B cell (primary cell): Measurements from ENCODE around the gene NHS. TPM values are rescaled to one million over a fixed set of nuclear protein-coding genes. Genes with fewer than 3 reads are reported as not detected.

Source experiments
- ATAC-seq: fragments of 200-7000 bp; cut with Tn5 transposase; one replicate; pipeline ENCODE4 v1.10.0; 2021; ENCODE audit warnings: low read depth, mild to moderate bottlenecking, moderate number of reproducible peaks, moderate library complexity
- CTCF ChIA-PET: fragments of 350-600 bp; sonication (Branson Sonifier 250); formaldehyde crosslinking; loops from one replicate; lab custom pipeline; 2021; ENCODE audit warnings: antibody characterized with exemption, inconsistent platforms; lab: Charles Lee
- POLR2A ChIA-PET: fragments of 350-600 bp; sonication (Branson Sonifier 250); formaldehyde crosslinking; loops from one replicate; lab custom pipeline; 2021; ENCODE audit warnings: antibody characterized with exemption; lab: Charles Lee
- DNase-seq: peaks from one replicate; pipeline ENCODE4 v3.0.0; 2013
- H2AFZ ChIP-seq: 2 replicates; pipeline ENCODE4 v1.6.1; 2012; ENCODE audit warnings: mild to moderate bottlenecking, low read depth, low read length; ENCODE audit not compliant: insufficient read depth, poor library complexity, severe bottlenecking
- H3K27ac ChIP-seq, 2 donors: 1 replicate in 1 of 2; 2 replicates in 1 of 2; pipeline ENCODE4 v1.5.1; 2012 to 2013; ENCODE audit warnings: low read length in 2 of 2, mild to moderate bottlenecking in 2 of 2, moderate library complexity in 1 of 2
- H3K27me3 ChIP-seq, 4 experiments: fragments of 200-600 bp in 1 of 4; sonication (generic) in 1 of 4; replicated peaks in 1 of 4; 1 replicate in 2 of 4; 2 replicates in 2 of 4; pipeline versions ENCODE4 v1.6.1 to v1.7.0; 2013 to 2016; ENCODE audit warnings: low read length in 3 of 4, mild to moderate bottlenecking in 2 of 4, mixed read lengths in 1 of 4, moderate library complexity in 1 of 4; ENCODE audit not compliant: insufficient read depth in 4 of 4, control insufficient read depth in 3 of 4; ENCODE audit errors: control extremely low read depth in 1 of 4
- H3K36me3 ChIP-seq, 2 experiments: replicated peaks in 1 of 2; 1 replicate in 1 of 2; 2 replicates in 1 of 2; pipeline versions ENCODE4 v1.6.1 to v1.7.1; 2013; ENCODE audit warnings: low read length in 1 of 2; ENCODE audit not compliant: insufficient read depth in 2 of 2, control insufficient read depth in 1 of 2; ENCODE audit errors: control extremely low read depth in 1 of 2, extremely low read depth in 1 of 2
- H3K4me1 ChIP-seq, 2 donors: fragments of 200-600 bp in 1 of 2; sonication (generic) in 1 of 2; 1 replicate in 1 of 2; 2 replicates in 1 of 2; pipeline versions ENCODE4 v1.5.1 to v1.6.1; 2013 to 2017; ENCODE audit warnings: low read length in 2 of 2; ENCODE audit not compliant: control insufficient read depth in 2 of 2, insufficient read depth in 2 of 2
- H3K4me2 ChIP-seq: replicated peaks from 2 replicates; pipeline ENCODE3; 2012; ENCODE audit warnings: mild to moderate bottlenecking, low read depth, low read length; ENCODE audit not compliant: poor library complexity, severe bottlenecking
- H3K4me3 ChIP-seq, 5 experiments: fragments of 200-600 bp in 1 of 5; sonication (generic) in 1 of 5; 1 replicate in 3 of 5; 2 replicates in 2 of 5; pipeline versions ENCODE4 v1.5.1 to v1.7.0; 2011 to 2016; ENCODE audit warnings: low read length in 4 of 5, mild to moderate bottlenecking in 4 of 5, low read depth in 2 of 5, control low read depth in 1 of 5, moderate library complexity in 1 of 5; ENCODE audit not compliant: insufficient read depth in 1 of 5; ENCODE audit errors: control extremely low read depth in 1 of 5, extremely low read depth in 1 of 5
- H3K79me2 ChIP-seq: fragments of 200-600 bp; sonication (generic); one replicate; pipeline ENCODE4 v1.6.0; 2016; ENCODE audit warnings: low read length; ENCODE audit not compliant: control insufficient read depth, insufficient read depth
- H3K9ac ChIP-seq: fragments of 200-600 bp; sonication (generic); 2 replicates; pipeline ENCODE4 v1.6.1; 2017; ENCODE audit warnings: mild to moderate bottlenecking, low read length, moderate library complexity
- H3K9me3 ChIP-seq, 3 donors: one replicate each; pipeline versions ENCODE4 v1.6.1 to v1.7.1; 2013; ENCODE audit warnings: low read length in 2 of 3; ENCODE audit not compliant: control insufficient read depth in 2 of 3, insufficient read depth in 1 of 3; ENCODE audit errors: control extremely low read depth in 1 of 3
- H4K20me1 ChIP-seq: 2 replicates; pipeline ENCODE4 v1.6.0; 2012; ENCODE audit warnings: mild to moderate bottlenecking, low read length; ENCODE audit not compliant: insufficient read depth, control insufficient read depth, poor library complexity, severe bottlenecking
- H3K27ac Mint-ChIP-seq: one replicate; pipeline ENCODE4 v1.8.0; 2021; ENCODE audit warnings: mixed read lengths
- H3K27me3 Mint-ChIP-seq: one replicate; pipeline ENCODE4 v1.8.0; 2021; ENCODE audit warnings: mixed read lengths
- H3K4me1 Mint-ChIP-seq: one replicate; pipeline ENCODE4 v1.8.0; 2021; ENCODE audit warnings: mixed read lengths
- H3K4me3 Mint-ChIP-seq: one replicate; pipeline ENCODE4 v1.8.0; 2021; ENCODE audit warnings: mixed read lengths
- H3K9me3 Mint-ChIP-seq: one replicate; pipeline ENCODE4 v1.8.0; 2022; ENCODE audit warnings: mixed read lengths; ENCODE audit not compliant: insufficient read depth
- EZH2 ChIP-seq: IDR thresholded peaks from 2 replicates; pipeline ENCODE4 v1.6.1; 2012; ENCODE audit warnings: borderline replicate concordance, low read depth, mild to moderate bottlenecking, moderate library complexity, low read length; ENCODE audit not compliant: insufficient read depth, poor library complexity, severe bottlenecking
- WGBS: methylation state at CpG from one replicate; pipeline ENCODE4 v1.1.5; 2013; ENCODE audit warnings: missing lambda C conversion rate; ENCODE audit not compliant: insufficient coverage; 5-methylcytosine and 5-hydroxymethylcytosine counted together
- intact Hi-C: fragments of 100-400 bp; cut with micrococcal nuclease; formaldehyde crosslinking; loops from one replicate; pipeline ENCODE4 v1.10.0; 2022
- polyA plus RNA-seq: library from polyadenylated mRNA; depleted of rRNA; stranded (reverse); fragments of >200 nt; gene quantifications from 2 replicates; pipeline ENCODE4 v1.2.3, GENCODE V29; 2012
- total RNA-seq, 2 donors: library from RNA; stranded (reverse); fragments of 120-200 nt in 1 of 2; gene quantifications; 1 replicate in 1 of 2; 2 replicates in 1 of 2; pipeline versions ENCODE4 v1.2.3 to v1.2.4, GENCODE V29; 2013 to 2022
- TF ChIP-seq, protein P1 (sequence below): fragments of 200-600 bp; IDR thresholded peaks from one replicate; pipeline ENCODE4 v1.8.0; 2022; ENCODE audit warnings: antibody characterized with exemption, mild to moderate bottlenecking

Gene NHS
- total and polyA plus RNA-seq, 2 donors (not counting 1 experiment from before 2014, with no cell fraction given), result not detected

DNA sequence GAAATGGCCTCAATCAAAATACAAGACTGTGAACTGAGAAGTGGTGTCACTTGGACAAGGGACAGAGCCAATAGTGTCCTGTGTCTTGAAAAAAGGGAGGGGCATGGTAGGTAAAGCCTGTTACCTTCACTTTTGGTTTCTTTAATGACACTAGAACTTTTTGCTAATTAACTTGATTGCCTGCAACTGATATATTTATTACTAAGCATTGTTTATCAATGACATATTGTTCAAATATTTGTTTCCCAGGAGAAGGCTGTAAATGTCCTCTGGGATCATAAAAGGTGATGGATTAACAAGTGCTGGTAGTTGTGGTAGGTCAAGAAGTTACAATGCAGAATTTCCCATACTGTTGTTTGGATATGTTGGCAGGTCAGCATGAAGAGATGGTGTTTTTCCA lies 268.5 kb downstream of the NHS start:
- Mint-ChIP-seq H3K27ac (no peak overlapping the region), H3K4me3 (no peak overlapping the region), H3K27me3 (peaks cover 4% of the 10 kb centered on the region), H3K9me3 (no peaks in the 10 kb centered on the region), H3K4me1 (no peaks in the 10 kb centered on the region)
- no peak overlapping the region for H3K27ac ChIP-seq
- no peak overlapping the region for H3K4me3 ChIP-seq
- H3K79me2 ChIP-seq, result no peaks in the 10 kb centered on the region
- no peaks in the 10 kb centered on the region for H4K20me1 ChIP-seq
- TF ChIP-seq, protein P1, sequence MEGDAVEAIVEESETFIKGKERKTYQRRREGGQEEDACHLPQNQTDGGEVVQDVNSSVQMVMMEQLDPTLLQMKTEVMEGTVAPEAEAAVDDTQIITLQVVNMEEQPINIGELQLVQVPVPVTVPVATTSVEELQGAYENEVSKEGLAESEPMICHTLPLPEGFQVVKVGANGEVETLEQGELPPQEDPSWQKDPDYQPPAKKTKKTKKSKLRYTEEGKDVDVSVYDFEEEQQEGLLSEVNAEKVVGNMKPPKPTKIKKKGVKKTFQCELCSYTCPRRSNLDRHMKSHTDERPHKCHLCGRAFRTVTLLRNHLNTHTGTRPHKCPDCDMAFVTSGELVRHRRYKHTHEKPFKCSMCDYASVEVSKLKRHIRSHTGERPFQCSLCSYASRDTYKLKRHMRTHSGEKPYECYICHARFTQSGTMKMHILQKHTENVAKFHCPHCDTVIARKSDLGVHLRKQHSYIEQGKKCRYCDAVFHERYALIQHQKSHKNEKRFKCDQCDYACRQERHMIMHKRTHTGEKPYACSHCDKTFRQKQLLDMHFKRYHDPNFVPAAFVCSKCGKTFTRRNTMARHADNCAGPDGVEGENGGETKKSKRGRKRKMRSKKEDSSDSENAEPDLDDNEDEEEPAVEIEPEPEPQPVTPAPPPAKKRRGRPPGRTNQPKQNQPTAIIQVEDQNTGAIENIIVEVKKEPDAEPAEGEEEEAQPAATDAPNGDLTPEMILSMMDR, result no peak
- TF ChIP-seq EZH2, result no peak
- H2AFZ ChIP-seq, result no peak overlapping the region
- POLR2A ChIA-PET, result no interaction called here
- no peak overlapping the region for H3K4me2 ChIP-seq
- CTCF ChIA-PET, result no interaction called here
- no peak overlapping the region for H3K9ac ChIP-seq
- intact Hi-C loops, result no loop called here
- ATAC-seq, result no peak
- DNase-seq, result no peak
- H3K36me3 ChIP-seq, result no peaks in the 10 kb centered on the region
- H3K27me3 ChIP-seq, result no peaks in the 10 kb centered on the region
- H3K4me1 ChIP-seq, result no peaks in the 10 kb centered on the region
- no peaks in the 10 kb centered on the region for H3K9me3 ChIP-seq

DNA sequence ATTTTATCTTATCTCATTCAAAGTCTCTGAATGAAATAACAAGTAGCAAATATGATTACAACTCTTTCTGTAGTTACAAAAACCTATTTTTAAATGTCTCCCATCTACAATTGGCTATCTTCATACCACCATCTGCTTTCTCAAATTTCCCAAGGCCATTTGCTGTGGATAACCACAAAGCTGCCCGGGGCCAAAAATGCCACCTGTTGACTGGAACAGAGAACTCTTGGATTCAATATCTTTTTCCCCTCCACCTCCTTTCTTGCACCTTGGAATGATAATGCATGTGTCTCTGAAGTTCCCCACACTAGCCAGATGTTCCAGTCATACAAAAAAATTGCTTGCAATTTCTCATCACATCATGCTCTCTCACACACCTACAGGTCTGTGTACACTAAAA lies 269.0 kb downstream of the NHS start:
- H3K9ac ChIP-seq, result no peak overlapping the region
- no peaks in the 10 kb centered on the region for H3K79me2 ChIP-seq
- no peak overlapping the region for H2AFZ ChIP-seq
- ChIA-PET CTCF (no interaction called here), POLR2A (no interaction called here)
- ATAC-seq, result no peak
- no peak overlapping the region for H3K4me2 ChIP-seq
- Mint-ChIP-seq H3K9me3 (no peaks in the 10 kb centered on the region), H3K27ac (no peak overlapping the region), H3K27me3 (peaks cover 4% of the 10 kb centered on the region), H3K4me3 (no peak overlapping the region), H3K4me1 (no peaks in the 10 kb centered on the region)
- DNase-seq, result no peak
- H4K20me1 ChIP-seq, result no peaks in the 10 kb centered on the region
- H3K9me3 ChIP-seq, result no peaks in the 10 kb centered on the region
- no peaks in the 10 kb centered on the region for H3K27me3 ChIP-seq
- no peaks in the 10 kb centered on the region for H3K4me1 ChIP-seq
- H3K36me3 ChIP-seq, result no peaks in the 10 kb centered on the region
- H3K27ac ChIP-seq, result no peak overlapping the region
- TF ChIP-seq, protein P1, result no peak
- TF ChIP-seq EZH2, result no peak
- no peak overlapping the region for H3K4me3 ChIP-seq
- WGBS, result no CpG with 5 or more reads among the region's 1 CpG
- intact Hi-C loops, result no loop called here
